NOMO-1 treated with DMSO at 0.1 percent for 48 hours (cell line): ENCODE results near the gene EHD3.

Experiments used
- DNase-seq: peaks from one replicate; lab custom pipeline; 2025; ENCODE audit not compliant: unreplicated experiment; lab: John Stamatoyannopoulos, UW

Gene EHD3

DNA sequence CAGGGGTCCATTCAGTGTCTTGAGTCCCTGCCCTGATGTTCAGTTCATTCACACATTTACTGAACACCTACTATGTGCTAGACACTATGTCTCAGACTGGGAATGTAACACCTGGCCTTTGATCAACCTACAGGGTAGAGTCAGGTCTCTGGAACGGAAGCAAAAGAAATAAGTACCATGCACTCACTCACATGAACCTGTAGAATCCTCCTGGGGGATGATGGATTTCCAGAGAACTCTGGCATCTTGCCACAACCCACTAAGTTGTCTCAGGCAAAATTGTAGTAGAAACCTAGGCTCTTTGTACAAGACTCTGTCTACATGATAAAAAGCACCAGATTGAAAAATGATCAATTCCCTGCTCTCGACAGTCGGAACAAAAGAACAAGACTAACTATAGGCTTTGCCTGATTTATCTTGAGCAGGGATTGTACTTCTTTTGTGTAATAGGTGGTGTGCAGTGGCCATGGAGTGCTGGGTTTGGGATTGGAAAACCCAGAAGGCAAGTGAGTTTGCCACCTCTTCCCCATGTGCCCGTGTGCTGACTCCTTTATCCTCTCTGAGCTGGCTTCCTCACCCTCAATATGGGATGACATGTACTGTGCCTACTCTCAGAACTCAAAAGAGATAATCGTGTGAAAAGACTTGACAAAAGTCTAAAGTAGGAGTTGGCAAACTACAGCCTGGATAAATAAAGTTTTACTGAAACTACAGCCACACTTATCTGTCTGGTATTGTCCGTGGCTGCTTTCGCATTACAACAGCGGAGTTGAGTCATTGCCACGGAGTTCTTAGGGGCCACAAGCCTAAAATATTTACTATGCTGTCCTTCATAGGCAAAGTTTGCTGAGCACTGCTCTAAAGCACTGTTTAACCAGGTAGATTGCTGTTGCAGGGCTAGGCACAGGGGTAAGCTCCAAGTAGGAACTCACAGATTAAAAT lies 21.0 kb upstream of the EHD3 start:
- no peak for DNase-seq

DNA sequence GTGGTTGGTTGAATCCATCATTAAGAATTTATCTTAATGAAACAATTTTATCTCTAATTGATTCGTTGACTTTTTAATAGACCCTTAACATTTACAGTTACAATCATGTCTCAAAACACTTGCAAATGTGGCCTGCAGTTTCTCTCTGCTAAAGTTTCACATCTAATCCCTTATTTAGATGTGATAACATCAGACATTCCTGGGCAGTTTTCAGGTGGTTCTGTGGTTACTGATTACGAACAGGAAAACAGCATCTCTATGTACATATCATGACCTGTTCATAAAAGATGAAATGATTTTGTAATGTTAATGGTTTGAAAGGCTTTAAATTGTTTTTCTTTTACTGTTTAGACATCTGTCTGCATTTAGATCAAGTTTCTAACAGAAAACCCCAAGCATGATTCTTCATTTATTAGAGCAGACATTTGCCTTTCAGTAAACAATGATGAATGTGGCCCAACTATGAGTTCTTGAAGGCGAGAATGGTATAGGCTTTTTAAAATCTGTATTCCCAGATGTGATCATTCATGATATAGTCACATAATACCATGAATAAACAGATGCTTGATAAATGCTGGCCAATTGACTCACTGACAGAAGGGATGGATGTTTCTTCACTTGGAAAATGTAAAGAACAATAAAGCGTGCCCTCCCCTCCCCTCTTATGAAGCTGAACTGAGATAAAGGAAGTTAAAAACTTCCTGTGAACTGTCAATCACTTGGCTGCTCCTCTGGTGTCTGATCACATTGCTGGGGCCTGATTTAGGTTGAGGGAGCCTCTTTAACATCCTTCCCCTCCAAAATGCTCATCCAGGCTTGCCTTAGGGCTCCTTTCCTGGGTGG lies 20.1 kb upstream of the EHD3 start:
- DNase-seq = no peak

DNA sequence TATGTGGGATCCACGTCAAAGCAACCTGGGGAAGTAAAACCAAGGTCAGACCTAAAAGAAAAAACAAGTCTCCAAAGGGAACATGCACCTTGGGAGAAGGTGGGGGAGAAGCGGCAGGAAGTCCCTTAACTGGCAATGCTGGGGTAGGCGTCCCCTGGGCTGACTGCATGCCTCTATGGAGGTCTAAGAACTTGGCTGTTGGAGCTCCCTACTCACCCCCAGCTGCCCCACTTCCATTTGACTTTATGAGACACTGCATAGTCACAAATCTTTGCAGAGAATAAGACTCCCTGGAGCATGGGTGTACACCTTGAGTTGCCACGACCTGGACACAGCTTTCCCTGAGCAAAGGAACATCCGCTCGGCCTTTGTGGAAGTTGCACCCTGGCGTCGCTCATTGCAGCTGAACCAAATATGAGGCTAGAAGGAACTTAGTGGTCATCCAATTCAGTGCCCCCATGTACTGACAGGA lies 19.5 kb upstream of the EHD3 start:
- DNase-seq = no peak

DNA sequence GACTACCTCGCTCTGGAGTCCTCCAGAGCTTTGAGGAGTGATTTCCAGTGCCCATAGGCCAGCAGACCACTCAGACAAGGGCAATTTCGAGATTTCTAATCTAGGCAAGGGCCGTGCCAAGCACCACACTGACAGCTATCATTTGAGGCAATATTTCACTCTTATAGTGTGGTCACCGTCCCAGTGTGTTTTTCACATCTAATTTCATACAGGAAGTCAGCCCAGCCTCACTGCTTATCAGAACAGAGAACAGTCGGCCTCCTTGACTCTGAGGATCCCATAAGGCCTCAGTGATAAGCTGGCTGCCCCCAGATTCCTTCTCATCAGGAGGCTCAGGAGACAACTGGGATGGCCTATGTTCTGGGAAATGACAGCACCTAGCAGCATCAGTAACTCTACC lies 17.2 kb upstream of the EHD3 start:
- no peak for DNase-seq

DNA sequence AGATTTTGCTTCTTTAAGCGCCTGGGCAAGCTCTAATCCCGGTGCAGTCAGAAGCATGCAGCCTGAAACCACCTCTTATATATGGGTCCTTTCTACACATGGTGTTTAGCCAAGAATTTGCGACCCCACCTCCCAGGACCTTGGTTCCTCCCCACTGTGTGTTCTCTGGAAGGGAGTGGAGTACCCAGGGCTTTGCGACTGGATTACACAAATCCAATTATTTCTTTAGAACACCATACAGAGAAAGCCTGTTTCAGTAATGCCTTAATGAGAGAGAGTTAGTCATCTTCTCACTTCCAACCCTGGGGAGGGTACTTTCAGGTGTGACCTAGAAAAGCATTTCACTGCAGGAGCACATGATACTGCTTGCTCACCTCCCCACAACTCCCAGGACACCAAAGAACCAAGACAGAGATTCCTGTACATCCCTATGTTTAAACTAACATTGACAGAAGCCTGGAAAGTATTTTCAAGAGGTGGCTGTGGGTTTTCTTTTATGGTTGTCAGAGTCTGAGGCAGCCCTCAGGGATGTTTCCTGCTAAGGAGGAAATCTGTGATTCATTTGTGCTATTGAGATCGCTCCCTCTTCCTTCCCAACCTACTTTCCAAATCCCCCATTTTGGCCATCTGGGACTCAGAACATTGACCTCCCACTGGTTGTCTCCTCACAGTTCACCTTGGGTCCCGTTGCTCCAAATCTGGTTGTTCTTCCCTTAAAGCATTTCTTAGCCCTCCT lies 16.3 kb upstream of the EHD3 start, which contains the start of gene CAPN14:
TSS of gene CAPN14 (minus strand) at position 51 of the 736 bp plus-strand sequence. CDS start 12,068 bp downstream, outside the sequence.
- no peak for DNase-seq

DNA sequence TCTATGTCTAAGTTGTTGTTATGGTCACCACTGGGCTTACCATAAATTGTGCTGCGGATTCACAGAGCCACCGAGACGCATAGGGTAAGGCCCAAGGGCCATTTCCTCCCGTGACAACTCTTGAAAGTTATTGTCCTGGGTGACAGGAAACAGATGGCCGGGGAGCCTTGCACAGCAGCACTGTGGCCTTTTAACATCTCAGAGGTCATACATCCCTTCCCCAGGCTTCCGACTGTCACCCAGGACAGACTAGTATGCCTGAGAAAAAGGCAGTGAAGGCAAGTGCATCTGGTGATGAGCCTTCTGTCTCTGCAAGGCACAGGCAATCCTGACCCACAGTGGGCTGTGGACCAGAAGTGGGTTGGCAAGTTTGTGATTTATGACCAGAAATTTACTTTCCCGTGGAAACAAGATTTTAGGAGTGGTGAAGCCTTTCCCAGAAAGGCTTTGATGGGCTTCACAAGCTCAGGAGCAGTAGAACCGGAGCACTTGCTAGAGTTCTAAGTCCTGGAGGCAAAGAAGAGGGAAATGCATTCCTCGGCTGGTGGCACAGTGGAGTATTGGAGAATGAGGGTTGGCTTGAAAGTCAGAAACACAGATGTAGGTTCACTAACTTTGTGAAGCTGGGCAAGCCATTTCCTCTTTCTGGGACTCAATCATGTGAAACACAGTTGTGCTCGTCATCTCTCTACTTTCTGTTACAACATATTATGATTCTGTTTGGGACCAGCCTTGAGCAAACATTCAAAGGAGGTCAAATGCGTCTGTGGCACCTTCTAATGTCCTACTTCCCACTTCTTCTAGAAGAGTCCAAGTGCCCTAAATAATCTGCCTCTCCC lies 14.6 kb upstream of the EHD3 start:
- peak; percentile 85 for DNase-seq

DNA sequence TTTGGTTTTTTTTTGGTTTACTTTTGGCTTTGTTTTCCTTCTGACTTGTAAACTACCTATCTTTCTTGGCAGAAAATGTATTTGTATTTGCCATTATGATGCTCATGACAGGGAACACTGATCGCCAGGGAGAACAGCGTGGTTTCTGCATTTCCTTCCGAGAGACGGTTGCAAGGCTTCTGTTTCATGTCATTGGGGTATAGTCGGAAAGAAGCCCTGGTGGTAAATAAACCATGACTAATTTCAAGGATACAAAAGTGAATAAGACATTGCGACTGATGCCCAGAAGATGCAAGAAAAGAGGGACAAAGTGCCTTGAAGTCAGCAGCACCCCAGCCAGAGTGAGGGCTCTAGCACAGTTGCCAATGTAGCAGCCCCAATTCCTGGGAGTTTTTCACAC lies 12.4 kb upstream of the EHD3 start:
- DNase-seq = no peak

DNA sequence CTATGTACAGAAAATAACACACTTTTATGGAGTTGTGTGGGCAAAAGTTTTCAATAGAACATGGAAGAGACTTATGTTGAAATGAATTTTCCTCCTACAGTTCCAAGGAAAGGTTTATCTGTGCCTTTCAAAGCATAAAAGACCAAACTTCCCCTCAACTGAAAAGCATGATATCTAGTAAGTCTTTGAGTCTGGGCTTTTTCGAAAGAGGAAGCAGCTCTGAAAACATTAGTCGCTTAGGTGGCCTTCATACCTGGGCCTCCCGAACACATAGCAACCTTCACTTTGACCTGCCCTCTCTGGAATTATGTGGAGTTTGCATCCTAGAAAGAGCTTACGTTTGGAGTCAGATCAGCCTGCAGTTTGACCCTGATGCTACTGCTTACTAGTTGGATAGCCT lies 11.9 kb upstream of the EHD3 start:
- DNase-seq = no peak

DNA sequence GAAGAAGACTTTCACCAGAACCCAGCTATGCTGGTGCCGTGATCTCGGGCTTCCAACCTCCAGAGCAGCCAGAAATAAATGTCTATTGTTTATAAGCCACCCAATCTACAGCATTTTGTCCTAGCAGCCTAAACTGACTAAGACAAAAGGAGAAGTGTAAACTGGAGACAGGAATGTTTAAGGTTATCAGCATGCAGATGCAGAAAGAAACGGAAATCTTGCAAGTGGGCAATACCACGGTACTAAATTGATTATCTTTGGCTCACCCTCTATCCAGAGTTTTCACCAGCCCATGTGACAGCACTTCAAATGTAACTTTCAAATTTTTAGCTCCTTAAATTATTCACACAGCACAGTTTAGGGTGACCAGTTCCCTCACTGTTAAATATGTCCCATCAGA lies 10.9 kb upstream of the EHD3 start:
- no peak for DNase-seq

DNA sequence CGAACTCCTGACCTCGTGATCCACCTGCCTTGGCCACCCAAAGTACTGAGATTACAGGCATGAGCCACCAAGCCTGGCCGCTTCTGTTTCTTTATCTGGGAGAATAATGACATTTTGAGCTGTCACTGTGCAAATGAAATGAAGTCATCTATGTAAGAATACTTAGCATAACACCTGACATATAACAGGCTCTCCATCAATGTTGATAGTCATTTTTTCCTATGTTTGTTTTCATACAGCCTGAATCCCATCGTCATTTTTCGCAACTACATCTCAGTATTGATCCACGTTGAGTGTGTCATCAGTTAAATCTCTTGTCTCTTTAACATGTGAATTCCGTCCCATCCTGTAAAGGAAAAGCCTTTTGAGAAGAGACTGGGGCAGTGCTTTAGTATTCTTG lies 10.2 kb upstream of the EHD3 start:
- no peak for DNase-seq

DNA sequence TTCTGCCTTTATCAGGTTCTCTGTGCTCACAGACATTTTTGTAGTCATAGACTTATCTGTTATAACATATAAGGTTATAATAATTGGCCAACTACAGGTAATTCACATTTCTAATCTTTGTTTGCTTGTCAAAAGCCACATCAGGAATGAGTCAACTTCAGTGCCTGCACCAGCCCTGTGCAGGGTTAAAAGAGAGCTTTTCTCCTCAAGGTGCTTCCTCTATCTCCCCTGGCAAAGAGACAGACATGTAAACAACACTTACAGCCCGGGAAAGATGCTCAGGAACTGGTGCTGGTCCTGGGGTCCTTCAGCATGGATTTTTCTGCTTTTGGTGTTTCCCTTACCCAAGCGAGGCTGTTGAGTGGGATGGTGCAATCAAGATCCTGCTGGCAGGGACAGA lies 7.7 kb upstream of the EHD3 start:
- DNase-seq = no peak

DNA sequence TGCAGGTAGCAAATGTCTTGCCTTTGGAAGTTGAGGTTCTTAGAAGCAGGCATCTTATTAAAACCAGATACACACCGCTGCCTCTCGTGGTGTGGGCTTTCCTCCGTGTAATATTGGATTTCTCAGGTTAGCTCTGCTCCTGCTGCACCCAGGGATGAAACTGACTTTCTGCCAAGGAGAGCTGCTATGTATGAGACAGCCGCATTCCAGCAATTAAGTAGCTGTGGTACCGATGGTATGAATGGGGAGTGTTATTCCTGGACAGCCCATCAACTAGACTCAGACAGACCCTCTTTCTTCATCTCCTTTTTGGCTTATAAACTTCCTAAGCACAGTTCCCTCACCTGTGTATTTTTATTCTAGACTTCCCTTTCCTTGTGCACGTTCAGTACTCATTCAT lies 6.8 kb upstream of the EHD3 start:
- DNase-seq = no peak

DNA sequence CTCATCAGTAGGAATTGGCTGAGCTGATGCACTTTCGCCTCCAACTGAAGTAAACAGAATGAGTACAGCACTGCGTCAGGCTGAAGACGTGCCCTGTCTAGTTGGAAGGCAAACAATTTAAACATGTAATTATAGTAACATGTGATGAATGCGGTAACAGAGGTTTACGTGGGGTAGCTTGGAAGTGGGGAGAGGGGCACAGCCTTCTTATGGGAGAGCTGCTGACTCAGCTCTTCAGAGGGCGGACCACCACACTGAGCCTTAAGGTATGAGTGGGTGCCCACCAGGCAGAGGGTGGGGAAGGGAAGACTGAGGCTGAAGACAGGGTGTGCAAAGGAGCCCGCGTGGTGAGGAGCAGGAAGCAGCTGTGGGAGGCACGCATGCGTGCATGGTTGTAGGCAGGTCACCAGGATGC lies 6.2 kb upstream of the EHD3 start:
- DNase-seq = no peak

DNA sequence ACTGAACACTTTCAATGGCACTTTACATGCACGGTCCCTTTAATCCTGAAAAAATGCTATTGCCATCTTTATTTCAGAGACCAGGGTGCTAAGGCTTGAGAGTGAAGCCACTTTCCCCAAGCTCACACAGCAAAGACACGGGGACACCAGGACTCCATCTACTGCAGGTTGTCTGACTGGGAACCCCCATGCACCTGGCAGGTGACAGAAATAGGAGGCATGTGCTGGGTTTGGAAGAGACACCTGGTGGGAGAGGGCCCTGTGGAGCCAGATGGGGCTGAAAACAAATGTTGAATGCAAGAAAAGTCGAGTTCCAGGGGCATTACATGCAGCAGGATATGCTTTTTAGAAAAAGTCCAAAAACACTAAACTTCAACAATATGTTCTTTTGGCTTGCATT lies 5.2 kb upstream of the EHD3 start:
- no peak for DNase-seq

DNA sequence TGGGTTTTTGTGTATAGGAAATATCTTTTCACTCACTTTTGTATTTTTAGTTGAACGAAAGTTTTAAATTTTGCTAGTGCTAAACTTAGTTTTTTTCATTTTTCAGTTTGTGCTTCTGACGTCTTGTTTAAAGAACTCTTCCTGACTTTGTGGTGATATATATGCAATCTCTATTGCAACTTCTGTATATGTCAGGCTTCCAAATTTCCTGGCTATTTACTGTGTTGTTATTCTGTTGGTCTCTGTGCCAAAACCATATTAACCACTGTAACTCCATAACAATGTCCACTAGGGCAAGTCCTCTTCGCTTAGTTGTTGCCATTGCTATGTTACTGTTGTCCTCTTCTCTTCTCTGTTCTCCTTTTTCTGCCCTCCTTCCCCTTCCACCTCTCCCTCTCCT lies 3.2 kb upstream of the EHD3 start:
- DNase-seq = no peak

DNA sequence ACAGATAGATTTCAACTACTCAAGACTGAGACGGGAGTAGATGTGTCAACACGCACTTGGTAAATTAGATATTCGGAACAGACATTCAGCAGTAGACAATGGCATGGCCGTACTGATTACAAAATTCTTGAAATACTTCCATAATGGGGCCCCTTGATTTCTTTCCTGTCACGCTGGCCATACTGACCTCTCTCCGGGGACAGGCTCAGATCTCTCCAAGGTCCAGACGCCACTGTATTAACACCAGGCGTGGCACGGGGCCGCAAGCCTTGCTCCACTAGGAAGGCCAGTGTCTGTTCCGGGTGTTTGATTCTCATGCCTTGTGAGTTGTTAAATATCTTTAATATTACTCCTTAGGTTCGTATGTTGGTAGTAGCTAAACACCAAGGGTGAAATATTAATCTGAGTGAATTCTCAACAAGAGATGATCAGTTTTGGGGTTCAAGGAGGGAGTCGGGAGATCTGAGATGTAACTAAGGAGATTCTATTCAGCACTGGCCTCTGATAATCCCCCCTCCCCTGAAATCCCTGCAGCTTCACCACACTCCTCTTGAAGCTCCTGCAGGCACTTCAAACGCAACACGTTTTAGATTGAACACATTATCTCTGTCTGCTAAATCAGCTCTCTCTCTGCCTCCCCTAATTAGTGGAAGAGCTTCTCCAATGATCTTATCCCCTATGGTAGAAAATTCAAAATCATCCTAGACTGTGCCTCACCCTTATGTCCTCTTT lies 2.2 kb upstream of the EHD3 start:
- DNase-seq = no peak

DNA sequence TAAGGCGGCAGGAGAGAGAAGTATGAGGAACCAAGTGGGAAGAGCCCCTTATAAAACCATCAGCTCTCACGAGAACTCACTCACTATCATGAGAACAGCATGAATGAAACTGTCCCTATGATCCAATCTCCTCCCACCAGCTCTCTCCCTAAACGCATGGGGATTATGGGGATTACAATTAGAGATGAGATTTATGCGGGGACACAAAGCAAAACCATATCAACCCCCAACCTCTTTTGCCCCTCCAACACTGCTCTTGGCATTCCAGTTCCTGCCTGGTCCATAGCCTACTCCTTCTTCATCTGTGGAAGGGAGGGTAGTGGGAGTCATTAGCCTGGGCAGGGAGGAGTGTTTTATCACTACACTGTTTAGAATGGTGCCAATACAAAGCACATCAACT lies 1.4 kb upstream of the EHD3 start:
- no peak for DNase-seq

DNA sequence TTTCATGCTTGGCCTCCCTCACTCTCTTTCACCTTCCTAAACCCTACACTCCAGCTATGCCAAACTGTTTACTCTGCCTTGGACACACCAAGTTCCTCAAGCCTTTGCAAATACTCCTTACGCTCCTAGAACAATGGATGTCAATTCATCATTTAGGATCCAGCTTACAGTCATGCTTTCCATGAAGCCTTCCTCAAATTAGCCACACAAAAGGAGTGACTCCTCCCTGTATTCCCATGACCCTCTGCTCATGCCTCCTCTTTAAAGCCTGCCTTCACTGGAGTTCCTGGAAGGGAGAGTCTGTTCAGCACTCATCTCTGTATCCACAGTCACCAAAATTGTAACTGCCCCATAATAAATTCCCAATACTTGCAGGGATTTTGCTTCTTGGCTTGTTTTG lies 721 bp upstream of the EHD3 start:
- no peak for DNase-seq

DNA sequence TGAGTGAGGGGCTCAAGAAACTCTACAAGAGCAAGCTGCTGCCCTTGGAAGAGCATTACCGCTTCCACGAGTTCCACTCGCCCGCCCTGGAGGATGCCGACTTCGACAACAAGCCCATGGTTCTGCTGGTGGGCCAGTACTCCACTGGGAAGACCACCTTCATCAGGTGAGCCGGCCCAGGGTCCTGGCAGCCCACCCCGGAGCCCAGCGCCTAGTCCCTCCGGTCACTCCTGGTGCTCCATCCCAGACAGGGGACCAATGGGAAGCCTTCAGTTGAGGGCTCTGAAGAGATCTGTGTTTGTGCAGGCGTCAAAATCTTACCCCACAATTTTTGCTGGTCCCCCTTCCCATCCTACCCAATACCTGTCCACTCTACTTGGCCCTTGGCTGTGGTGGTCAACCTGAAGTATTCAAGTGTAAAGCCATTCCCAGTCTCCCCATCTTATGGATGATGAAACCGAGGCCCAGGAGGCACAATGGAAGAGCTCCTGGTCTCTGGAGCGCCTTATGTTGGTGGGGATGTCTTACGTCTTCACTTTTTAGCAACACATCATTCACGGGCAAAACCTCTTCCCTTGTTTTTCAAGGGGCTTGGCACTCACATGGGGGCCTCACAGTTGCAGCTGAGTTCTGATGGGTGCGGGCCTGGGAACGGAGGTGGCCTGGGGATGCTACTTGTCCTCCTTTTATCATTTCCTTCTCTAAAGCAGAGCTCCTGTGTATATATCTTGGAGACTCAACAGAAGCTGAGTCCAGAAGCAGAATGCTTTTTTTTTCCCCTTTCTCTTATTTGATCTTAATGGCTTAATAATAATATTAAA lies 941 bp downstream of the EHD3 start:
- DNase-seq = no peak
